22Rv1 (cell line): ENCODE results near the gene SLC39A11.

Experiments
- CTCF ChIP-seq: fragments of 450-650 bp; IDR thresholded peaks from 2 replicates; pipeline ENCODE4 v1.5.1; 2017; ENCODE audit warnings: mild to moderate bottlenecking
- ZFX ChIP-seq: fragments of 450-650 bp; IDR thresholded peaks from 2 replicates; pipeline ENCODE4 v1.6.1; 2017; ENCODE audit warnings: antibody characterized with exemption, borderline replicate concordance

DNA sequence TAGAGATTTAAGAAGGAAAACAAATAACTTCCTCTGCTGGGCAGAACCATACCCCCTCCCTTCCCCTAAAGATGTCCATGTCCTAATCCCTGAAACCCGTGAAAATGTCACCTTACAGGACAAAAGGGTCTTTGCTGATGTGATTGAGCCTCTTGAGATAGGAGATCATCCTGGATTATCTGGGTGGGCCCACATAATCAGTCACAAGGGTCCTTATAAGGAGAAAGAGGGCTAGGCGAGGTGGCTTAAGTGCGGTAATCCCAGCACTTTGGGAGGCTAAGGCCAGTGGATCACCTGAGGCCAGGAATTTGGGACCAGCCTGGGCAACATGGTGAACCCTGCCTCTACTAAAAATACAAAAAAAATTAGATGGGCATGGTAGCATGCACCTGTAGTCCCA is 12.0 kb upstream of the SLC39A11 start:
- no peak for TF ChIP-seq CTCF
- TF ChIP-seq ZFX = no peak
